GM23338 (cell line): ENCODE measurements around the gene STIM2. TPM values are rescaled to one million over a fixed set of nuclear protein-coding genes. Genes with fewer than 3 reads are reported as not detected.

ENCODE experiments used
- ATAC-seq: fragments of 200-7000 bp; cut with Tn5 transposase; 3 replicates; pipeline ENCODE4 v1.9.1; 2020
- DNase-seq: peaks from one replicate; pipeline ENCODE4 v3.0.0-alpha.2; 2015; ENCODE audit warnings: low spot score
- H2AFZ ChIP-seq: fragments of 200-600 bp; sonication (generic); 2 replicates; pipeline ENCODE4 v1.8.0; 2016; ENCODE audit warnings: antibody characterized with exemption, mild to moderate bottlenecking, moderate library complexity
- H3F3A ChIP-seq: fragments of 200-600 bp; sonication (generic); replicated peaks from 2 replicates; pipeline ENCODE4 v1.8.0; 2017; ENCODE audit warnings: antibody characterized with exemption, mixed run types, low read depth
- H3K27ac ChIP-seq: fragments of 200-600 bp; sonication (generic); 2 replicates; pipeline ENCODE4 v1.6.1; 2016; ENCODE audit warnings: low read depth
- H3K27me3 ChIP-seq: fragments of 200-600 bp; sonication (generic); 2 replicates; pipeline ENCODE4 v1.8.0; 2016; ENCODE audit warnings: mild to moderate bottlenecking, mixed run types, moderate library complexity; ENCODE audit not compliant: insufficient read depth
- H3K36me3 ChIP-seq: fragments of 200-600 bp; sonication (generic); 2 replicates; pipeline ENCODE4 v1.8.0; 2016; ENCODE audit warnings: mild to moderate bottlenecking; ENCODE audit not compliant: insufficient read depth
- H3K4me1 ChIP-seq: fragments of 200-600 bp; sonication (generic); 2 replicates; pipeline ENCODE4 v1.8.0; 2016; ENCODE audit warnings: mild to moderate bottlenecking, moderate library complexity; ENCODE audit not compliant: insufficient read depth
- H3K4me2 ChIP-seq: fragments of 200-600 bp; sonication (generic); 2 replicates; pipeline ENCODE4 v1.7.1; 2017; ENCODE audit warnings: mixed run types
- H3K4me3 ChIP-seq: fragments of 200-600 bp; sonication (generic); 2 replicates; pipeline ENCODE4 v1.6.1; 2016; ENCODE audit warnings: mixed run types
- H3K79me2 ChIP-seq: fragments of 200-600 bp; sonication (generic); replicated peaks from 2 replicates; pipeline ENCODE4 v1.8.0; 2017; ENCODE audit warnings: mild to moderate bottlenecking; ENCODE audit not compliant: insufficient read depth
- H3K9me2 ChIP-seq: fragments of 200-600 bp; sonication (generic); 2 replicates; pipeline ENCODE4 v1.8.0; 2017; ENCODE audit not compliant: insufficient read depth
- H4K20me1 ChIP-seq: fragments of 200-600 bp; sonication (generic); replicated peaks from 2 replicates; pipeline ENCODE4 v1.8.0; 2017; ENCODE audit warnings: mild to moderate bottlenecking; ENCODE audit not compliant: insufficient read depth
- H3K27ac Mint-ChIP-seq: 2 replicates; pipeline ENCODE4 v1.8.0; 2020; ENCODE audit warnings: inconsistent platforms, mild to moderate bottlenecking, moderate library complexity, mixed read lengths
- H3K27me3 Mint-ChIP-seq: 3 replicates; pipeline ENCODE4 v1.8.0; 2022; ENCODE audit warnings: low read depth, mild to moderate bottlenecking, moderate library complexity, mixed read lengths, inconsistent platforms; ENCODE audit not compliant: insufficient read depth, poor library complexity
- H3K36me3 Mint-ChIP-seq: 3 replicates; pipeline ENCODE4 v1.8.0; 2021; ENCODE audit warnings: low read depth, mild to moderate bottlenecking, inconsistent platforms, moderate library complexity, mixed read lengths
- H3K4me1 Mint-ChIP-seq: 3 replicates; pipeline ENCODE4 v1.8.0; 2020; ENCODE audit warnings: mild to moderate bottlenecking, inconsistent platforms, mixed read lengths
- H3K4me3 Mint-ChIP-seq: 3 replicates; pipeline ENCODE4 v1.8.0; 2021; ENCODE audit warnings: moderate library complexity, mild to moderate bottlenecking, inconsistent platforms, mixed read lengths
- H3K9me3 Mint-ChIP-seq: 3 replicates; pipeline ENCODE4 v1.8.0; 2020; ENCODE audit warnings: moderate library complexity, mild to moderate bottlenecking, inconsistent platforms, mixed read lengths
- CREB1 ChIP-seq: fragments of 250-450 bp; sonication (Bioruptor Pico); IDR thresholded peaks from 2 replicates; pipeline ENCODE4 v1.5.0; 2020; ENCODE audit warnings: low read depth, mild to moderate bottlenecking, moderate library complexity
- CTCF ChIP-seq, 2 experiments: fragments of 200-600 bp in 1 of 2; sonication (generic) in 1 of 2; conservative IDR thresholded peaks; 2 replicates each; pipeline versions ENCODE4 v1.5.1 to v1.6.1; 2016 to 2017; ENCODE audit warnings: antibody characterized with exemption in 2 of 2, low read depth in 2 of 2, mild to moderate bottlenecking in 2 of 2, moderate library complexity in 1 of 2
- ETS1 ChIP-seq: IDR thresholded peaks from 2 replicates; pipeline ENCODE4 v1.6.1; 2016; ENCODE audit warnings: antibody characterized with exemption
- EZH2 ChIP-seq: fragments of 200-600 bp; sonication (generic); IDR thresholded peaks from one replicate; pipeline ENCODE4 v1.8.0; 2017; ENCODE audit warnings: antibody characterized with exemption, mild to moderate bottlenecking, low read depth; ENCODE audit not compliant: unreplicated experiment
- EZH2phosphoT487 ChIP-seq: fragments of 200-600 bp; sonication (generic); IDR thresholded peaks from one replicate; pipeline ENCODE4 v1.8.1; 2018; ENCODE audit warnings: antibody characterized with exemption; ENCODE audit not compliant: unreplicated experiment
- JUNB ChIP-seq: IDR thresholded peaks from one replicate; pipeline ENCODE4 v1.6.1; 2016; ENCODE audit warnings: antibody characterized with exemption; ENCODE audit not compliant: unreplicated experiment
- NANOG ChIP-seq: IDR thresholded peaks from 2 replicates; pipeline ENCODE4 v1.6.1; 2016; ENCODE audit warnings: antibody characterized with exemption, borderline replicate concordance
- POLR2AphosphoS5 ChIP-seq: IDR thresholded peaks from 2 replicates; pipeline ENCODE4 v1.6.1; 2016; ENCODE audit warnings: antibody characterized with exemption, low read depth
- STAT1 ChIP-seq: IDR thresholded peaks from one replicate; pipeline ENCODE4 v1.6.1; 2016; ENCODE audit warnings: antibody characterized with exemption; ENCODE audit not compliant: unreplicated experiment
- ZNF114 ChIP-seq: fragments of 250-450 bp; sonication (Bioruptor Pico); IDR thresholded peaks from 2 replicates; pipeline ENCODE4 v1.5.0; 2020; ENCODE audit warnings: mild to moderate bottlenecking, moderate library complexity
- ZNF331 ChIP-seq: fragments of 250-450 bp; sonication (Bioruptor Pico); IDR thresholded peaks from 2 replicates; pipeline ENCODE4 v1.5.0; 2020; ENCODE audit warnings: low read depth, mild to moderate bottlenecking, moderate library complexity
- ZNF462 ChIP-seq: fragments of 250-450 bp; sonication (Bioruptor Pico); IDR thresholded peaks from 2 replicates; pipeline ENCODE4 v1.5.0; 2020; ENCODE audit warnings: mild to moderate bottlenecking, moderate library complexity
- polyA plus RNA-seq: library from polyadenylated mRNA; unstranded; fragments of >200 nt; fragmentation: Nextera tagmentation; extraction: Ambion mirVana; gene quantifications from 2 replicates; pipeline ENCODE4 v1.2.1, GENCODE V29; 2016
- total RNA-seq: library from RNA; depleted of rRNA; stranded (reverse); fragments of >200 nt; shearing (Covaris generic); gene quantifications from 2 replicates; pipeline ENCODE4 v1.2.3, GENCODE V29; 2014

STIM2 gene
- total and polyA plus RNA-seq, 2 experiments from 2014 or later: 13.1 to 17.8 TPM

- no peak for TF ChIP-seq ZNF462 (CRISPR knock-in tag)
- no peak for TF ChIP-seq CREB1 (CRISPR knock-in tag)
- no peak for TF ChIP-seq EZH2
- TF ChIP-seq ZNF114 (CRISPR knock-in tag): no peak
- TF ChIP-seq NANOG: no peak
- TF ChIP-seq CTCF (conservative IDR thresholded peaks at IDR 0.05; ENCODE audit: low read depth in 2 of 2): no peak
Observed at GRCh38 chr4:26870576-26871262, 10.1 kb downstream of the STIM2 start (continued).

GRCh38 chr4:26871611-26872010, 11.0 kb downstream of the STIM2 start:
- H3K36me3 ChIP-seq: no peaks in the 10 kb centered on the region
- H2AFZ ChIP-seq: no peak overlapping the region
- peaks cover 5% of the 10 kb centered on the region for H3K4me1 ChIP-seq
- H3F3A ChIP-seq: no peaks in the 10 kb centered on the region
- Mint-ChIP-seq H3K4me1 (peaks cover 23% of the 10 kb centered on the region), H3K4me3 (no peak overlapping the region), H3K27ac (peak overlapping the region; percentile 8; the same call in 1 of the 2 replicates), H3K27me3 (peaks cover 3% of the 10 kb centered on the region), H3K9me3 (no peaks in the 10 kb centered on the region), H3K36me3 (no peaks in the 10 kb centered on the region; the same call in 2 of the 3 replicates)
- H3K4me2 ChIP-seq: no peak overlapping the region
- no peak for ATAC-seq
- H3K79me2 ChIP-seq: peaks cover 68% of the 10 kb centered on the region
- no peaks in the 10 kb centered on the region for H4K20me1 ChIP-seq
- DNase-seq: no peak
- H3K27me3 ChIP-seq: no peaks in the 10 kb centered on the region
- H3K27ac ChIP-seq: no peak overlapping the region
- no peaks in the 10 kb centered on the region for H3K9me2 ChIP-seq
- no peak overlapping the region for H3K4me3 ChIP-seq
- TF ChIP-seq EZH2phosphoT487: no peak
- no peak for TF ChIP-seq STAT1
- no peak for TF ChIP-seq ZNF114 (CRISPR knock-in tag)
- no peak for TF ChIP-seq NANOG
- no peak for TF ChIP-seq ZNF331 (CRISPR knock-in tag)
- TF ChIP-seq POLR2AphosphoS5: no peak
- no peak for TF ChIP-seq ETS1
- no peak for TF ChIP-seq EZH2
- no peak for TF ChIP-seq JUNB
- no peak for TF ChIP-seq CTCF (conservative IDR thresholded peaks at IDR 0.05; ENCODE audit: low read depth in 2 of 2)
